Renal cortex interstitium (tissue), 3 donors: ENCODE results near the gene IGFBP2. TPM values are rescaled to one million over a fixed set of nuclear protein-coding genes. Genes with fewer than 3 reads are reported as not detected.

Source experiments
- polyA plus RNA-seq, 3 donors: library from polyadenylated mRNA; unstranded; fragments of 120-200 nt; gene quantifications; one replicate each; pipeline ENCODE4 v1.2.1, GENCODE V29; 2013; ENCODE audit not compliant: insufficient read length in 3 of 3

Gene IGFBP2
- polyA plus RNA-seq, 3 donors = 169 to 259 (median 209) TPM

Other genes with a start within 250 kb of the IGFBP2 start
- 10 to 100 TPM; 26.9 to 31.6 (median 29.4) TPM for gene SMARCAL1, start 220.9 kb upstream of the IGFBP2 start, polyA plus RNA-seq
- gene RPL37A, start 134.6 kb upstream of the IGFBP2 start, polyA plus RNA-seq = 1,000 to 10,000 TPM; 2,092 to 2,614 (median 2,146) TPM
- 100 to 1,000 TPM; 284 to 370 (median 337) TPM for gene IGFBP5, start 62.1 kb downstream of the IGFBP2 start, polyA plus RNA-seq
- not detected for gene TNP1, start 226.6 kb downstream of the IGFBP2 start, polyA plus RNA-seq